Inflammatory macrophage treated with lipopolysaccharide for 1 hour (primary cell): Measurements from ENCODE around the gene GAB2.
"Not testable (repeated sequence)": the region's sequence is repeated elsewhere in the genome, so short reads cannot be mapped to it uniquely, and the experiment has no call there.

Experiments
- DNase-seq, 2 donors: peaks; one replicate each; pipeline ENCODE4 v3.0.0-alpha.2; 2020 to 2022

Gene GAB2

GRCh38 chr11:78417175-78417887, at the start of gene GAB2:
Gene GAB2, minus strand, starts transcription at chr11:78417820. Its CDS starts 100 bp downstream, at chr11:78417720.
- DNase-seq: no peak

GRCh38 chr11:78467370-78467769, 49.8 kb upstream of the GAB2 start:
- no peak for DNase-seq

- DNase-seq: no peak
Observed at GRCh38 chr11:78465169-78465942, 47.7 kb upstream of the GAB2 start.

- DNase-seq: not testable (repeated sequence)
Observed at GRCh38 chr11:78464787-78465168, 47.2 kb upstream of the GAB2 start.

- DNase-seq: no peak
Observed at GRCh38 chr11:78460471-78460870, 42.9 kb upstream of the GAB2 start.

GRCh38 chr11:78459738-78460137, 42.1 kb upstream of the GAB2 start:
- DNase-seq: no peak

- no peak for DNase-seq
Observed at GRCh38 chr11:78457448-78457847, 39.8 kb upstream of the GAB2 start.

GRCh38 chr11:78453140-78453935, 35.7 kb upstream of the GAB2 start:
- DNase-seq: no peak

- DNase-seq: no peak
Observed at GRCh38 chr11:78451371-78452150, 33.9 kb upstream of the GAB2 start.

GRCh38 chr11:78450866-78451265, 33.2 kb upstream of the GAB2 start:
- no peak for DNase-seq

GRCh38 chr11:78449866-78450265, 32.2 kb upstream of the GAB2 start:
- DNase-seq: no peak

GRCh38 chr11:78446210-78446609, 28.6 kb upstream of the GAB2 start:
- DNase-seq: no peak

- DNase-seq: no peak
Observed at GRCh38 chr11:78444726-78445125, 27.1 kb upstream of the GAB2 start.

- no peak for DNase-seq
Observed at GRCh38 chr11:78441956-78442355, 24.3 kb upstream of the GAB2 start.

GRCh38 chr11:78438298-78438975, 20.8 kb upstream of the GAB2 start:
- DNase-seq: peak; percentile 50 to 51

- DNase-seq: no peak
Observed at GRCh38 chr11:78432956-78433355, 15.3 kb upstream of the GAB2 start.

- DNase-seq: peak in 1 of 2 donors; percentile 44
Observed at GRCh38 chr11:78432058-78432515, 14.5 kb upstream of the GAB2 start.

GRCh38 chr11:78429660-78430059, 12.0 kb upstream of the GAB2 start:
- DNase-seq: peak; percentile 65 to 80

- no peak for DNase-seq
Observed at GRCh38 chr11:78429209-78429608, 11.6 kb upstream of the GAB2 start.

GRCh38 chr11:78428773-78429172, 11.2 kb upstream of the GAB2 start:
- no peak for DNase-seq

GRCh38 chr11:78428266-78428636, 10.6 kb upstream of the GAB2 start:
- peak in 1 of 2 donors; percentile 25 for DNase-seq
